Parathyroid adenoma (tissue), 2 donors: ENCODE measurements around the gene ENPP7.
"Not testable (repeated sequence)": the region's sequence is repeated elsewhere in the genome, so short reads cannot be mapped to it uniquely, and the experiment has no call there.

Experiments used
- H2AFZ ChIP-seq: fragments of 300-600 bp; sonication (generic); one replicate; pipeline ENCODE4 v1.7.0; 2017; ENCODE audit warnings: antibody characterized with exemption, mild to moderate bottlenecking
- H3K27ac ChIP-seq: fragments of 300-600 bp; sonication (generic); one replicate; pipeline ENCODE4 v1.7.0; 2017
- H3K27me3 ChIP-seq: fragments of 300-600 bp; sonication (generic); one replicate; pipeline ENCODE4 v1.7.0; 2017; ENCODE audit warnings: low read length; ENCODE audit not compliant: control insufficient read depth, insufficient read depth
- H3K36me3 ChIP-seq: fragments of 300-600 bp; sonication (generic); one replicate; pipeline ENCODE4 v1.7.0; 2017; ENCODE audit warnings: low read length; ENCODE audit not compliant: control insufficient read depth, insufficient read depth
- H3K4me1 ChIP-seq: fragments of 300-600 bp; sonication (generic); one replicate; pipeline ENCODE4 v1.7.0; 2017; ENCODE audit warnings: control low read depth
- H3K4me2 ChIP-seq: fragments of 300-600 bp; sonication (generic); one replicate; pipeline ENCODE4 v1.7.0; 2017; ENCODE audit warnings: low read length
- H3K4me3 ChIP-seq: fragments of 300-600 bp; sonication (generic); one replicate; pipeline ENCODE4 v1.7.0; 2017; ENCODE audit warnings: low read depth, low read length
- H3K79me2 ChIP-seq: fragments of 300-600 bp; sonication (generic); one replicate; pipeline ENCODE4 v1.7.0; 2017; ENCODE audit warnings: control low read depth
- H3K9ac ChIP-seq: fragments of 300-600 bp; sonication (generic); one replicate; pipeline ENCODE4 v1.7.0; 2017; ENCODE audit warnings: mild to moderate bottlenecking
- H3K9me3 ChIP-seq: fragments of 300-600 bp; sonication (generic); one replicate; pipeline ENCODE4 v1.7.0; 2017; ENCODE audit warnings: low read length; ENCODE audit not compliant: control insufficient read depth
- CTCF ChIP-seq: fragments of 300-600 bp; sonication (generic); IDR thresholded peaks from one replicate; pipeline ENCODE4 v1.7.0; 2017; ENCODE audit warnings: antibody characterized with exemption, mild to moderate bottlenecking
- donor health status: primary hyperparathyroidism.

Gene ENPP7

GRCh38 chr17:79765708-79766107, 35.0 kb downstream of the ENPP7 start:
- no peak overlapping the region for H3K9ac ChIP-seq
- H2AFZ ChIP-seq, result no peak overlapping the region
- H3K4me1 ChIP-seq, result no peaks in the 10 kb centered on the region
- no peaks in the 10 kb centered on the region for H3K79me2 ChIP-seq
- no peak overlapping the region for H3K27ac ChIP-seq
- no peaks in the 10 kb centered on the region for H3K27me3 ChIP-seq
- H3K4me3 ChIP-seq, result no peak overlapping the region
- H3K9me3 ChIP-seq, result no peaks in the 10 kb centered on the region
- H3K4me2 ChIP-seq, result no peak overlapping the region
- no peaks in the 10 kb centered on the region for H3K36me3 ChIP-seq
- no peak for TF ChIP-seq CTCF

DNA sequence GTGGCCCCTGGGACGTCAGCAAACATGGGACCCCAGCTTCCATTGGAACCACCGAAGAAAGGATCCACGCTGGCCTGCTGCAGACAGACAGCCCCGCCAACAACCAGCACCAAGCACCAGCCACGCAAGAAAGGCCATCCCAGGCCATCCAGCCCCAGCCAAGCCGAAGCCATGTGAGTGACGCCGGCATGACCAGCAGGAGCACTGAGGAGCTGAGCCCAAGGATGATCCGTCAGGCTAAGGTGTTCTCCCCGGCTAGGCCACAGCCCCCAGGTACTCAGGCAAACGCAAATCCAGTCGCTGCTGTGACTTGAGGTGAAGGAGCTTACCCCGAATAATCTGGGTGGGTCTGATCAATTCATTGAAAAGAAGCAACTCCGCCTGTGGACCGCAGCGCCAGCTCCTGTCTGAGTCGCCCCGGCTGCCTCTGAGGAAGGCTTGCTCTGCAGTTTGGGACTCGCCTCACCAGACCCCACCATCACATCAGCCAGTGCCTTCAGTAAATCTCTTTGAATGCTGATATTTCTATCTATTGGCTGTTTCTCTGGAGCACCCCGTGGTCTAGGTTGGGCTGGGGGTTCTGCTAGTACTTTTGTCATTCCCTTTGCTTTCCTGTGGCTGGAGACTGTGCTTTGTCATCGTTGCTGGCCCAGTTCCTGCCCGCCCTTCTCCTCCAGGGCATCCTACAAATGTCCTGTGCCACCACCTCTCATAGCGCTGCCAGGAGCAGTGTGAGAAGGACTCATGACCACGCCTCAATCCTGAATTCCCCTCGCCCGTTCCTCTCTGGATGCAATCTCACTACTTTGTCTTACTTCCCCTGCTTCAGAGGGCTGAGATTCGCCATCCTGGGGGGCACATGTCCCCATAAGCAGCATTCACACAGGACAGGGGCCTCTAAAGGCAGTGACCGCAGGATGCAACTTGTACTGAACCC, 39.1 kb downstream of the ENPP7 start:
- TF ChIP-seq CTCF, result no peak
- H3K4me2 ChIP-seq, result no peak overlapping the region
- H2AFZ ChIP-seq, result no peak overlapping the region
- no peaks in the 10 kb centered on the region for H3K79me2 ChIP-seq
- H3K4me1 ChIP-seq, result no peaks in the 10 kb centered on the region
- H3K27me3 ChIP-seq, result no peaks in the 10 kb centered on the region
- no peaks in the 10 kb centered on the region for H3K9me3 ChIP-seq
- H3K36me3 ChIP-seq, result no peaks in the 10 kb centered on the region
- no peak overlapping the region for H3K4me3 ChIP-seq
- H3K9ac ChIP-seq, result no peak overlapping the region
- no peak overlapping the region for H3K27ac ChIP-seq

- Histone ChIP-seq H3K4me2 (no peak overlapping the region), H2AFZ (no peak overlapping the region), H3K27ac (no peak overlapping the region), H3K79me2 (no peaks in the 10 kb centered on the region), H3K36me3 (no peaks in the 10 kb centered on the region), H3K4me3 (no peak overlapping the region), H3K4me1 (no peaks in the 10 kb centered on the region), H3K9me3 (no peaks in the 10 kb centered on the region), H3K27me3 (no peaks in the 10 kb centered on the region), H3K9ac (no peak overlapping the region)
- no peak for TF ChIP-seq CTCF
These were observed 40.5 kb downstream of the ENPP7 start for GRCh38 chr17:79771276-79771675.

GRCh38 chr17:79772726-79773125, 42.0 kb downstream of the ENPP7 start:
- not testable (repeated sequence) for H2AFZ ChIP-seq, H3K4me2 ChIP-seq, H3K4me1 ChIP-seq, H3K9ac ChIP-seq, H3K36me3 ChIP-seq, H3K27ac ChIP-seq, H3K27me3 ChIP-seq, H3K9me3 ChIP-seq, H3K79me2 ChIP-seq, H3K4me3 ChIP-seq

DNA sequence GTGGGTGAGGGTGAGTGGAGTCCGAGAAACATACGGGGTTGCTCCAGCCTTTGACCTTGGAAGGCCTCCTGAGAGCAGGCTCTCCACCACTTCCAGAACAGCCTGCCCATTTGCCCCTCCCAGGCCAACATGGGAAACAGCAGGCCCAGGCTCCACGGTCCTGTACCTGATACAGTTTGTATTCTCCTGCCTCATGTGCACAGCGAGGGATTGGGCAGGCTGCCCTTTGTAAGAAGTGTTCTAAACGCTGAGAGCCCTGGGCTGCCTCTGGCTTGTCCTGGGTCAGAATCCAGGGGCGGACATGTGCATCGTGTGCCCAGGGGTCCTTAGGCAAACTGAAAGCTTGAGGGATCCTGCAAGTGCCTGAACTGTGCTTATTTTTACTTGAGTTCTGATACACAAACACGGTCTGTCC, 43.8 kb downstream of the ENPP7 start:
- no peak for TF ChIP-seq CTCF
- Histone ChIP-seq H3K27me3 (no peaks in the 10 kb centered on the region), H3K4me3 (no peak overlapping the region)

More for the DNA sequence above, 43.8 kb downstream of the ENPP7 start:
- no peaks in the 10 kb centered on the region for H3K79me2 ChIP-seq
- no peak overlapping the region for H3K9ac ChIP-seq
- H3K4me1 ChIP-seq, result no peaks in the 10 kb centered on the region
- no peak overlapping the region for H3K27ac ChIP-seq
- H3K36me3 ChIP-seq, result no peaks in the 10 kb centered on the region
- H3K9me3 ChIP-seq, result no peaks in the 10 kb centered on the region
- no peak overlapping the region for H3K4me2 ChIP-seq
- H2AFZ ChIP-seq, result no peak overlapping the region
